Measurements from ENCODE around the gene NPTN.

NPTN gene

DNA sequence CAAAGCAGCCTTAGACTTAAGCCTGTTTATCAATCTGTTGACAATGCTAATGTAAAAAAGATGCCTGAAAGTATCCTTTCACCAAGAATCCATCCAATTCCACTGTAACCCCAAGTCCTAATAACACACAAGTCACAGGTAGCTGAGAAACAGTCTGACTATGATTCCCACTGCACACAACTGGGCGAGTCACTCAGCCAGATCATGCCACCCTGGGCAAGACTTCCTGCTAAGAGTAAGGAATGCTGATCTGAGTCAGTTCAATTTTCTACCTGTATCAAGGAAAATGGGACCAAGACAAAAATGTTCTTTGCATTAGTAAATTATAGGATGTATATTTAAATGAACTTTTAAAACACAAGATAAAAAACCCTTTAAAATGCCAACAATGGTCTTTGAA, 33.3 kb downstream of the NPTN start:
- peaks cover 15% of the 10 kb centered on the region; the same call in 1 of the 2 replicates for H4K20me1 ChIP-seq (ENCODE audit: low read depth, low read length)

DNA sequence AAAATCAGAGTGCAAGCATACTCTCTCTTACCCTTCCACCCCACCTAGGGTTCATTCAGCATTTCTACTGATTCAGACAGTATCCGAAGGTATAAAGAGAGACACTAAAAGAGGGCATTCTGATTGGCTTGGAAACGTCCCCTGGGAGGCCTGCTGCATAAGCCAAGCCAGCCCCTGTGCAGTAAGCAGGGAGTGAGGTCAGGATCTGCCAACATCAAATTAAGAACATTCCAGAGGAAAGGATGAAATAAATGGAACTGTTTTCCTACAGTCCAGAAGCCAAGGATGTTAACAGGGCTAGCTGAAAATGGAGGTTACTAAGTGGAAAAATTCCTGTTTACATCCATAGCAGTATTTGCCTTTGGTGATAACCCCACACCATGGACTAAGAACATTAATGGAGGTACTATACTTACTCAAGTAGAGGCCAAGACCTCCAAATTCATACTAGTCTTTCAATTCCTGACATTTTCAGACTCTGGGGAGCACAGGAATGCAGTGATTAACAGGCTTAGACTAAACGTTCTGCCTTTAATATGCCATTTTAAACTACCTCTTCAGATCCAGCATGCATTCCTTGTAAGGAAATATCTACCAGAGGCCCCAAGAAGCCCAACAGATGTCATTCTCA, 34.5 kb downstream of the NPTN start:
- Histone ChIP-seq H3K27ac (ENCODE audit: low read depth, low read length) (no peak overlapping the region), H3K9me2 (replicated peaks; ENCODE audit: insufficient read depth, low read length) (no peaks in the 10 kb centered on the region), H3K4me2 (ENCODE audit: low read depth, low read length, poor library complexity, severe bottlenecking) (no peak overlapping the region), H3F3A (ENCODE audit: insufficient read depth) (no peaks in the 10 kb centered on the region), H4K20me1 (ENCODE audit: low read depth, low read length) (peaks cover 12% of the 10 kb centered on the region; the same call in 1 of the 2 replicates), H3K27me3 (ENCODE audit: low read length) (no peaks in the 10 kb centered on the region), H2AFZ (ENCODE audit: low read depth, low read length, severe bottlenecking) (no peak overlapping the region), H3K9me3 (ENCODE audit: insufficient read depth, low read length) (no peaks in the 10 kb centered on the region), H3K36me3 (ENCODE audit: low read length) (no peaks in the 10 kb centered on the region), H3K4me3 (ENCODE audit: insufficient read depth, low read length, poor library complexity, severe bottlenecking) (no peak overlapping the region), H3K9ac (ENCODE audit: low read length) (no peak overlapping the region), H3K79me2 (ENCODE audit: insufficient read depth, low read length) (peaks cover 92% of the 10 kb centered on the region)
- TF ChIP-seq, protein P1, sequence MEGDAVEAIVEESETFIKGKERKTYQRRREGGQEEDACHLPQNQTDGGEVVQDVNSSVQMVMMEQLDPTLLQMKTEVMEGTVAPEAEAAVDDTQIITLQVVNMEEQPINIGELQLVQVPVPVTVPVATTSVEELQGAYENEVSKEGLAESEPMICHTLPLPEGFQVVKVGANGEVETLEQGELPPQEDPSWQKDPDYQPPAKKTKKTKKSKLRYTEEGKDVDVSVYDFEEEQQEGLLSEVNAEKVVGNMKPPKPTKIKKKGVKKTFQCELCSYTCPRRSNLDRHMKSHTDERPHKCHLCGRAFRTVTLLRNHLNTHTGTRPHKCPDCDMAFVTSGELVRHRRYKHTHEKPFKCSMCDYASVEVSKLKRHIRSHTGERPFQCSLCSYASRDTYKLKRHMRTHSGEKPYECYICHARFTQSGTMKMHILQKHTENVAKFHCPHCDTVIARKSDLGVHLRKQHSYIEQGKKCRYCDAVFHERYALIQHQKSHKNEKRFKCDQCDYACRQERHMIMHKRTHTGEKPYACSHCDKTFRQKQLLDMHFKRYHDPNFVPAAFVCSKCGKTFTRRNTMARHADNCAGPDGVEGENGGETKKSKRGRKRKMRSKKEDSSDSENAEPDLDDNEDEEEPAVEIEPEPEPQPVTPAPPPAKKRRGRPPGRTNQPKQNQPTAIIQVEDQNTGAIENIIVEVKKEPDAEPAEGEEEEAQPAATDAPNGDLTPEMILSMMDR (IDR thresholded peaks at IDR 0.05; ENCODE audit: insufficient read depth, low read length, poor library complexity, severe bottlenecking), result no peak
- TF ChIP-seq EZH2phosphoT487 (conservative IDR thresholded peaks at IDR 0.05; ENCODE audit: low read length), result no peak

More for the DNA sequence above, 33.3 kb downstream of the NPTN start:
- no peak for TF ChIP-seq EZH2phosphoT487 (conservative IDR thresholded peaks at IDR 0.05; ENCODE audit: low read length)
- TF ChIP-seq, protein P1 (IDR thresholded peaks at IDR 0.05; ENCODE audit: insufficient read depth, low read length, poor library complexity, severe bottlenecking), result no peak
- Histone ChIP-seq H3K79me2 (ENCODE audit: insufficient read depth, low read length) (peaks cover 94% of the 10 kb centered on the region), H2AFZ (ENCODE audit: low read depth, low read length, severe bottlenecking) (no peak overlapping the region), H3F3A (ENCODE audit: insufficient read depth) (no peaks in the 10 kb centered on the region), H3K4me3 (ENCODE audit: insufficient read depth, low read length, poor library complexity, severe bottlenecking) (no peak overlapping the region), H3K27ac (ENCODE audit: low read depth, low read length) (no peak overlapping the region), H3K27me3 (ENCODE audit: low read length) (no peaks in the 10 kb centered on the region), H3K9me2 (replicated peaks; ENCODE audit: insufficient read depth, low read length) (no peaks in the 10 kb centered on the region), H3K36me3 (ENCODE audit: low read length) (no peaks in the 10 kb centered on the region), H3K4me2 (ENCODE audit: low read depth, low read length, poor library complexity, severe bottlenecking) (no peak overlapping the region), H3K9ac (ENCODE audit: low read length) (no peak overlapping the region), H3K9me3 (ENCODE audit: insufficient read depth, low read length) (no peaks in the 10 kb centered on the region)

DNA sequence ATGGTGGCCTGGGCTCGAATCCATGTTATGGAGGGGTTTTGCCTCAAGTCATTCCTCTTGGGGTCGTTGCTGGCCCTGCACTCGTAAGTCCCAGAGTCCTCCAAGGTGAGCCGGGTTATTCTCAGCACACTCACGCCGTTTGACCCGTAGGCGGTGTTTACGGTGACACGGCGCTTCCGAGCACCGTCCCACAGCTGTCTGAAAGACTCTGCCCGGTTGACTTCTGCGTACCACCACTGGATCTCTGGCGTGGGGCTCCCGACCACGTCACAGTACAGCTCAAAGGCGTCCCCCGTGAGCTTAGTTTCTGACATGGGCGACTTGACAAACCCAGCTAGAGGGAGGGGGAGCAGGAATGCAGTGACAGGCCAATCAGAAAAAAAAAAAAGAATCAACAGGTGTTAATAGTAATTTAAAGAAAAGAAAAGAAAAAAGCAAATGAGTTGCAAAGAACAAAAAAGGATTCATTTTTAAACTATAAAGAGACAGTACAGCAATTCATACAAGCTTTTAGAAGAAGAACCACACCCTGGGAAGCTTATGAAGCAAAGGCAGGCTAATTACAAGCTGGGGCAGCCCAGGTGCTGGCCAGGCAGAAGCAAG, 36.1 kb downstream of the NPTN start:
- Histone ChIP-seq H2AFZ (ENCODE audit: low read depth, low read length, severe bottlenecking) (no peak overlapping the region), H3K4me2 (ENCODE audit: low read depth, low read length, poor library complexity, severe bottlenecking) (no peak overlapping the region), H3K9ac (ENCODE audit: low read length) (no peak overlapping the region), H3K27ac (ENCODE audit: low read depth, low read length) (no peak overlapping the region), H3K36me3 (ENCODE audit: low read length) (no peaks in the 10 kb centered on the region), H3K79me2 (ENCODE audit: insufficient read depth, low read length) (peaks cover 86% of the 10 kb centered on the region), H3K4me3 (ENCODE audit: insufficient read depth, low read length, poor library complexity, severe bottlenecking) (no peak overlapping the region), H3K27me3 (ENCODE audit: low read length) (no peaks in the 10 kb centered on the region), H3K9me3 (ENCODE audit: insufficient read depth, low read length) (no peaks in the 10 kb centered on the region), H3K9me2 (replicated peaks; ENCODE audit: insufficient read depth, low read length) (no peaks in the 10 kb centered on the region), H3F3A (ENCODE audit: insufficient read depth) (no peaks in the 10 kb centered on the region), H4K20me1 (ENCODE audit: low read depth, low read length) (peaks cover 6% of the 10 kb centered on the region; the same call in 1 of the 2 replicates)
- TF ChIP-seq, protein P1 (IDR thresholded peaks at IDR 0.05; ENCODE audit: insufficient read depth, low read length, poor library complexity, severe bottlenecking), result no peak
- TF ChIP-seq EZH2phosphoT487 (conservative IDR thresholded peaks at IDR 0.05; ENCODE audit: low read length), result no peak

Measured in SU-DHL-6 (cell line).